SK-MEL-5 (cell line): ENCODE data around the gene NKG7. TPM values are rescaled to one million over a fixed set of nuclear protein-coding genes. Genes with fewer than 3 reads are reported as not detected.

ENCODE experiments used
- DNase-seq: peaks from one replicate; pipeline ENCODE4 v3.0.0-alpha.2; 2016; ENCODE audit warnings: low read depth, low spot score
- in situ Hi-C: cut with HindIII; loops from 2 replicates; pipeline ENCODE4 v1.10.0; 2016; ENCODE audit warnings: low sequenced_read_pairs, high pct_unique_total_duplicates, low pct_unique_long_range_greater_than_20kb
- total RNA-seq: library from RNA; depleted of rRNA; stranded (reverse); fragments of >200 nt; shearing (Covaris generic); gene quantifications from 2 replicates; pipeline ENCODE4 v1.2.3, GENCODE V29; 2014

NKG7 gene
- total RNA-seq, 1 experiment from 2014 or later, result not detected

DNA sequence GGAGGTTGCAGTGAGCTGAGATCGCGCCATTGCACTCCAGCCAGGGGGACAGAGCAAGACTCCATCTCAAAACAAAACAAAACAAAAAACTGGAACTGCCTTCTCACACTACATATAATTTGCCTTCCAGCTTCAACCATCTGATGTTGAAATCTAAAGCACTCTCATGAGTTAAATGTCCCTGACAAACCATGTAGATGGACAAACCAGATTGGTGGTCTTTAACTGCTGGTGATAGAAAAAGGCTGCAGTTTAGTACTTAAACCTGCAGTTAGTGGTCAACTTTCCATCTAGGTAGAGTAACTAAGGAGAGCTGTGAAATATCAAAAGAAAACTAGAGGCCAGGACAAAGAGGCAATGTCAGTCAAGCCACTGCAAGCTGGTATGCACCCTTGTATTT, 23.7 kb upstream of the NKG7 start:
- no peak for DNase-seq
- in situ Hi-C loops, result no loop called here

DNA sequence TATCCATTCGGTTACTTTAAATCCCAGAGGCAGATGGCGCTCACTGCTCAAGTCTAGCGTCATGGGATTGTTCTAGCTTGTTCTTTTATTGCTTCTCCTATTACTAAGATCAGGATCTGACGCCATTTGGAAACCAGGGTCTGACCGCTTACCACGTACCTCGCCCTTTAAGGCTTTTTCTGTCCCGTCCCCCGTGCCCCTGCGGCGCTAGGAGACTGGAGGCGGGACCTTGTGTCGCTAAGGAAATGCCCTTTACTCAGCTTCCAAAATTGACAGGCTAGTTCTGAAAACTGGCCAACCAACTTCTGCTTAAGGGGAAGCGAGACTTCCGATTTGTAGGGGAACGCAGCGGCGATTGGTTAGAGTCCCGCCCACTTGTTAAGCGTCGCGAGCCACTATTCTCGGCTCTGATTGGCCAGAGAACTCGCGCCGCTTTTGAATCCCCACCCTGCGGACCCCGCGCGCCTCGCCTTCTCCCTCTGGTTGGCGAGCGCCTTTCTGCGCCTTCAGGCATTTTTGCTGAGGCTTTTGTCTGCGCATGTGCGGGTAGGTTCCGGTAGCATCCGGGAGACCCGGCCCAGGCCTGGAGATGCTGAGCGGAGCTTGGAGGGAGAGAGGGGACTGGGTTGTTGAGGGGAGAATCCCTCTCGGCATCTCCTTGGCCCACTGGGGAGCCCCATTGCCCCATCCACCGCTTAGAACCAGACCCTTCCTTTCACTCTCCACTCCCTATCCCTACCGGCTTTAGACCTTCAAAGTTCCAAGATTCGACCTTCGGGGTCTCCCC, 21.8 kb upstream of the NKG7 start:
- DNase-seq, result peak; percentile 99
- in situ Hi-C loops, result no loop called here

DNA sequence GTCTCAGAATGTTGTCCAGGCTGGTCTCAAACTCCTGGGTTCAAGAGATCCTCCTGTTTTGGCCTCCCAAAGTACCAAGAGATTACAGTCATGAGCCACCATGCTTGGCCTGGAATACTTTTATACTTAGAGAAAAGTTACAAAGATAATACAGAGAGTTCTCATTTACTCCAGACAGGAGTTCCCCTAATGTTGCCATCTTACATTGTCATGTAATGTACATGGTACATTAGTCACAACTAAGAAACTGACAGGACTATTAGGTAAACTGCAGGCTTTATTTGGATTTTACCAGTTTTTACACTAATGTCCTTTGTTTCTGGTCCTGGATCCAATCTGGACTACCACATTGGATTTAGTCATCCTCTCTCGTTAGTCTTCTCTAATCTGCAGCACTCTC, 20.2 kb upstream of the NKG7 start:
- in situ Hi-C loops, result no loop called here
- DNase-seq, result no peak

DNA sequence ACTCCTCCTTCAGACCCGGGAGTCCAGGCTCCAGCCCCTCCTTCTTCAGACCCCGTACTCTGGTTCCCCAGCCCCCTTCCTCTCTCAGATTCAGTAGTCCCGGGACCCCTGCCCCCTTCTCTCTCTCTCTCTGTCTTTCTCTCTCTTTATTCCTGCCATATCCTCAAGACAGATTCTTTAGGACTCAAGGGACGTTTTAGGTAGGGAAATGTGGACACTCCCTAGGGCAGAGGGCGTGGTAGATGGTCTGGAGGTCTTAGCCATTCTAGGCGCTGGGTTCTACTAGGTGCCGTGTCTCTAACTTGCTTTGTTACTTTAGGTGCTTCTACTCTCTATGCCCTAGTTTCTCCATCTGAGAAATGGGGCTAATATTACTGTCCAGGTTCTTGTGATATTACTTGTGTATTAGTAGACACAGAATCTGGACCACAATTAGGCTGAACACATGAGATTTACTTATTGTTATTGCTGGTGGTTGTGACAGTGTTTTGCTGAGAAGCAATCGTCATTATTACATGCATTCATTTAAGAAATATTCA, 18.7 kb upstream of the NKG7 start:
- no peak for DNase-seq
- in situ Hi-C loops, result no loop called here

DNA sequence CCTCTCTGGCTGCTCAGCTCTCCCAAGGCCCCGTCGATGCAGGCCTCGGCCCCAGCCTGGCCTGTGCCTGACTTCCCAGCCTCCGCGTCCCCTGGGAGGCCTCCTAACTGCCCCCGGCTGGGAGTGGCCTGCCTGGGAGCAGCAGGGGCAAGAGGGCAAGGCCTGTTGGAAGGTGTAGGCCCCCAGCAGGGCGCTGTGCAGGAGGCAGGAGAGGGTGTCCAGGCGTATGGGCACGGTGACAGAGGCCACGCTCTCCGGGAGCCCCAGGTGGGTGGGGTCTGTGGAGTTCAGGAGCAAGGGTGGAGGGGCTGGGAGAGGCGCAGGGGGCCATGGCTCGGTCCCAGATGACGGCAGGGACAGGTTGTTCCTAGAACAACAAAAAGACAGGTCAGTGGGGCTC, 16.7 kb upstream of the NKG7 start:
- in situ Hi-C loops, result no loop called here
- DNase-seq, result no peak

DNA sequence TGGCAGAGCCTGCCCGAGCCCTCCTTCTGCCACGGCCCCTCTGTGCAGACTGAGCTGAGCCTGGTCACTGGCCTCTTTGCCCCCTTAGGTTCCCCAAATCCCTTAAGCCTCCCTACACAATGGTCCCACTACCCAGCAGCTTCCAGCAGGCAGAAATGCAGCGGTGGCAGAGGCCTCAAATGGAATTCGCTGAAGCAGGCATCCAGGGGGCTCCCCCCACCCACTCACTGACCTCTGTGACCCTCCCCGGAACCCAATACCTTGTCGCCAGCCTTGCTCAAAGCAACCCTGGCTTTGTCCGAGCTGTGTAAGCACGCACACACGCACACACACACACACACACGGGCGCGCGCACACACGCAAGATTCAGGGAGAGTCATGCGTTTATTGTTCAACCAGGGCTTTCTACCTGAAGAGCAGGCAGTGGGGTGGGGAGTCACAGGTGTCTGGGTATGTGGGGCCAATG, 15.5 kb upstream of the NKG7 start, which contains the start of gene LIM2:
TSS of gene LIM2 (minus strand) at position 51 of the 466 bp plus-strand sequence. CDS start 531 bp downstream, outside the sequence.
- DNase-seq, result no peak
- in situ Hi-C loops, result no loop called here

DNA sequence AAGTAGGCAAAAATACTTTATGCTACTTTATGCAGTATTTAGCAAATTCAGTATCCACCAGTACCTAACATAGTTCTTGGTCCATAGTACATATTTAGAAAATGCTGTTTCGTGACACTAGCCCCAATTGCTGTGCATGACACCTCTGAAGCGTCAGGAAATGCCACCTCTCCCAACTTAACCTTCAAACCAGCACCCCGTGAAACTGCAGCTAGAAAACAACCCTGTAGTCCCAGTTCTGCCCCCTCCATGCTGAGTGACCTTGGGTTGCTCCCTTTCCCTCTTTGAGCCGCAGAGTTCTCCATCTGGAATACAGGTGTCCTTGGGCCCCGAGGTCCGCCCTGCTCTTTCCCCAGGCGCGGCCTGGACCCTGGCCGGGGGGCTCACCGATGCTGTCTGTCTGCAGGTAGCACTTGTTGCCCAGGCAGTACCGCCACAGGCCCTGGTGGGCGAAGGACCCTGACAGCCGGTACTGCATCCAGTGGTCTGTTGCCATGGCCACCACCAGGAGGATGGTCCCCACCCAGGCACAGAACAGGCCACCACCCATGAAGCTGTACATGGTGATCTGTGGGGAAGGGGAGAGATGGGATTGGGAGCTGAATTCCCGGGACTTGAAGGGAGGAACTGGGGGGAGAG, 14.5 kb upstream of the NKG7 start:
- in situ Hi-C loops, result no loop called here
- no peak for DNase-seq

DNA sequence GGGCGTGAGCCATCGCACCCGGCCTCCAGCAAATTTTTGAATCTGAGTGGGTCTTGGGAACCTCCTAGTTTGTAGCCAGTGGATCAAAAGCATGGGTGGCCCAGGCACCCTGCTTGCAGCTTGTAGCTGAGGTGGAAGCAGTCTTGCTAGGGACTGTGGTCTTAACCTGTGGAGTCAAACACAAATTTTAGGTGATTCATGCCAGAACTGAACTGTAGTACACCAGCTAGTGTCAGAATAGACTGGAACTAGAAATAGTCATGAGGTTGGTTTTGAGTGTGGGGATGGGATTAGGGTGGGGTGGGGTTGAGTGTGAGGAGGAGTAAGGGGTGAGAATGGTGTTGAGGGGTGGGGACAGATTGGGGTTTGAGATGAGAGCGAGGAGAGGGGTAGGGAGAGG, 9.6 kb upstream of the NKG7 start:
- DNase-seq, result no peak
- in situ Hi-C loops, result no loop called here

DNA sequence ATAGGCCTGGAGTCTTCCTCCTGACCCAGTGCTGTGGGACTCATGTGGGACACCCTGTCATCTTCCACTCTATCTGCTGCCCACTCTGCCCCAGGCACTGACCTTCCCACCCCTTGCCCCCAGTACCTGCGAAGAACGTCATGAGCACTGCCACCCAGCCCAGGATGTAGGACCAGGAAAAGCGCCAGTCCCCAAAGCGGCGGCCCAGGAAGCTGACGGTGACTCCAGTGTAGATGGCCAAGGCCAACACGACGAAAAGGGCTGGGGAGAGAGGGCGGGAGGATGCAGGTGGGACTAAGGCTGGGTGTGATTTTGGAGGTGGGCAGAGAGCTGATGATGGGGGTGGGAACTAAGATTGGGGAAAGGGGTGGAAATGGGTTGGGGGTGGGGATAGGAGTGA, 7.9 kb upstream of the NKG7 start:
- DNase-seq, result no peak
- in situ Hi-C loops, result no loop called here

DNA sequence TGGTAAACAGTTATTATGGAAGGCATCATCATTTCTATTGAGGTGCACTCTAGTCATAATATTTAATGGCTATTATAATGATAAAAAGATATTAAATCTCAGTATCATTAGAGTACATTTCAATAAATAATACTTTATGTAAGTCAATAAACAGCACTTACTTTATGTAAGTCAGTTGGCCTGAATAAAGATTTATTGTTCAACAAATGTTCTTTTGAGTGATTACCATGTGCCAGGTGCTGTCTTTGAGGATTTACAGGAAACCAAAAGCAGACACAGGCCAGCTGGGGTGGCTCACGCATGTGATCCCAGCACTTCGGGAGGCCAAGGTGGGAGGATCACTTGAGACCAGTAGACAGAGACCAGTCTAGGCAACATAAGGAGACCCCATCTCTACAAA, 5.0 kb upstream of the NKG7 start:
- in situ Hi-C loops, result no loop called here
- no peak for DNase-seq

DNA sequence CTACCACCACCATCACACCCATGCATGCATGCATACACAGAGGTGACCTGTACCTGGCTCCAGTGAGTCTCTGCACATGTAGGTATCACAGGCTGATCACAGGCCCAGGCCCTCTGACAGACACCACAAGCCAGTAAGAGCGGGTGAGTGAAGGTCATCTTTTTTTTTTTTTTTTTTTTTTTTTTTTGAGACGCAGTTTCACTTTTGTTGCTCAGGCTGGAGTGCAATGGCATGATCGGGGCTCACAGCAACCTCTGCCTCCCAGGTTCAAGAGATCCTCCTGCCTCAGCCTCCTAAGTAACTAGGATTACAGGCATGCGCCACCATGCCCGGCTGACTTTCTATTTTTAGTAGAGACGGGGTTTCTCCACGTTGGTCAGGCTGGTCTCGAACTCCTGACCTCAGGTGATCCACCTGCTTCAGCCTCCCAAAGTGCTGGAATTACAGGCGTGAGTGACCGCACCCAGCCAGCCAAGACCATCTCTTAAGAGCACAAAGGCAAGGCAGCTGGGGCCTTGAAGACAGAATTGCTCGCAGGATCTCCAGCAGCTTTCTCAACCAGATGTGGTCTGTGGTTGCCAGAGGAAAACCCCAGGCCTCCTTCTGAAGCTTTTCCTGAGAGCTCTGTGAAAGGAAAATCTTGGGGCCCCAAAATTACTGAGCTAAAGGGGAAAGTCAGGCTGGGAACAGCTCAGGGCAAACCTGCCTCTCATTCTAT, 3.2 kb upstream of the NKG7 start:
- in situ Hi-C loops, result no loop called here
- DNase-seq, result no peak

DNA sequence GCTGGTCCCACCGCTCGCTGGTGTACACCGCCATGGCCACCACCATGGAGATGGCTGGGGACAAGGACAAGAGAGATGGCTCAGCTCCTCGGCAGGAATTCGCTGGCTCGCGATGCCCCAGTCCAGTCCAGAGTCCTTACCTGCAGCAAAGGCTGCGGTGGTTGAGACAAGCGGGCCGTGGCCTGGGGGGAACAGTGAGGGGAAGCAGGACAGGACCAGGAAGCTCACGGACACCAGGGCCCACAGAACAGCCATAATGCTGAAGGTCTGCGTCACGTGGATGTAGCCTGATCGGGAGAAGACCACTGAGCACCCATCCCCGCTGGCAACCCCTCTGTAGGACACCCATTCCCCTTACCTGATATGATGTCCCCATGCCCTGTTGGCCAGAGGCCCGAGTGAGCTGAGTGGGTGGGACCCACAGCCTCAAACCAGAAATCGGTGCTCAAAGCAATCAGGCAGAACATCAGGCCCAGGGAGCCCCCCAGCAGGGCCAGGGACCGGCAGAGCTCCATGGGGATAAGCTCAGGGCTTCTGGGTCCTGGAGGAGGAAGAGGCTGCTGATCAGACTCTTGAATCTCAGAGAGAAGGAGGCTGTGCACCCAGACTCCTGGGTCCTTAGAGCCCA, 319 bp downstream of the NKG7 start:
- in situ Hi-C loops, result no loop called here

DNA sequence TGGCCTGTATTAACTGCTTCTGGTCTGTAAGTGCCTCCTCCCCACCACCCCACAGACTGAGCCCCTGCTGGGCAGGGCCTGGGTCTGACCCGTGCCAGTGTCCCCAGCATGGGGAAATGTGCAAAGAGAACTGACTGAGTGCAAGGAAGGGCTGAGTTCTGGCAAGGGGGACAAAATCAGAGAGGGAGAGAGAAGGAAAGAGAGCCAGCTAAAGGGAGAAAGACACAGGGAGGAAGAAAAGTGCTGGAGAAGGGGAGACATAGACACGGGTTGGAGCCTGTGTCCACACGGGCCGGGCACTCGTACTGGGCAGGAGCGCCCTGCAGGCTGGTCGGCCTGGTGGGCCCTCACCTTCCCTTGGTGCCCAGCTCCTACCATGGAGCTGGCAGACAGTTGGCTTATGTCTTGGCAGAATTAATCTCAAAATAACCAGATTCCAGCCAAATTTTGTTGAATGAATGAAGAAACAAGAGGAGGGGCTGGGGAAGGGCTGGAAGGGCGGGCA, 1.2 kb downstream of the NKG7 start:
- no peak for DNase-seq
- in situ Hi-C loops, result no loop called here

More for the DNA sequence above, 319 bp downstream of the NKG7 start:
- DNase-seq, result no peak

DNA sequence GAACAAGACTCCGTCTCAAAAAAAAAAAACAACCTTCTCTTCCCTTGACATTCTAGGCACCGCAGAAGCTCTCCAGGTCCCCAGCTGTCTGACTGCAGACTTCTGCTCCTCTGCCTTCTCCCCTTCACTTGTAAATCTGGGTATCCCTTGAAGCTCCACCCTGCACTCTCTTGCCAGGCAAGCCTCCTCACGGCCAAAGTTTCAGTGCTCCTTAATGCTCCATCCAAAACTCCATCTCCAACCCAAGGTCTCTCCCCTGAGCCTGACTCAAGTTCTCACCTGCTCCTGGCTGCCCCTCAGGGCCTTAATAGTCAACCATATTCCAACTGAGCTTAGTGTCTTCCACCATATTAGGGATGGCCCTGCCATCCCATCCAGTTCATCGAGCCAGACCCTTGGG, 2.2 kb downstream of the NKG7 start:
- no peak for DNase-seq
- in situ Hi-C loops, result no loop called here

DNA sequence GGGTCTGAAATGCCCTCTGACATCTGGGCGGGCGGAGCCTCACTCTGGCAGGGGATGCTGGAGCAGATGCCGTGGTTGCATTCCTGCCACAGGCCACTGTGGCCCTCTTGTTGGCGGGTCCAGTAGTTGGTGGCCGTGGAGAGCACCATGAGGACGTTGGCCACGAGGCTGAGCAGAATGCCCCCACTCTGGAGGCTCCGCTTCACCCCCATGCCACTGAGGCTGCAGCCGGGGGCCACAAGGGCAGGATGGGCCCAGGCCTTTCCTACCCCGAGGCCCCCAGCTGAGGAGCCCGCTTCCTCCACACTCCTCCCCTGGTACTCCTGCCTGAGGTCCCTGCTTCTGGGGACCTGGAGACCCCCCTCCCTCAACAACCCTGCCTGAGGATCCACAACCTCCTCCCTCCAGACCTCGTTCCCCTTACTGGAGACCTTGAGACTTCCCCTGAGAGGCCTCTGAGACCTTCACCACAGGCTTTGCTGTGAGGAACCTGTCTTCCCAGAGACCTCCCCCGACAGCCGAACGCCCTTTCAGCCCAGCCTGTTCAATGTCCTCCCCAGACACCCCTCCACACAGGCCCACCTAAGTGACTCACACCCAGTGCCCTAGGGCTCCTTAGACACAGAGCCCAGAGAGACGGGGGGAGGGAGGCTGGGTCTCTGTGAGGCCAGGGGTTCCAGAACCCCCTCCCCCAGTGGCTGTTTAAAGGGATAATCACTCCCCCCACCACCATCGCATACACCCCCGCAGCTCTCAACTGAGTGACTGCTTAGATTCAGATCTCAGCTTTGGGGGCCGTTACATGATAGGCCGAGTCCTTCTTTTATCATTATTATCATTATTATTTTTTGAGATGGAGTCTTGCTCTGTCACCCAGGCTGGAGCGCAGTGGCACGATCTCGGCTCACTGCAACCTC, 3.8 kb downstream of the NKG7 start, which contains the start of gene CLDND2:
TSS of gene CLDND2 (minus strand) at position 638 of the 917 bp plus-strand sequence. CDS start at position 212, 426 bp downstream.
- in situ Hi-C loops, result no loop called here
- no peak for DNase-seq

DNA sequence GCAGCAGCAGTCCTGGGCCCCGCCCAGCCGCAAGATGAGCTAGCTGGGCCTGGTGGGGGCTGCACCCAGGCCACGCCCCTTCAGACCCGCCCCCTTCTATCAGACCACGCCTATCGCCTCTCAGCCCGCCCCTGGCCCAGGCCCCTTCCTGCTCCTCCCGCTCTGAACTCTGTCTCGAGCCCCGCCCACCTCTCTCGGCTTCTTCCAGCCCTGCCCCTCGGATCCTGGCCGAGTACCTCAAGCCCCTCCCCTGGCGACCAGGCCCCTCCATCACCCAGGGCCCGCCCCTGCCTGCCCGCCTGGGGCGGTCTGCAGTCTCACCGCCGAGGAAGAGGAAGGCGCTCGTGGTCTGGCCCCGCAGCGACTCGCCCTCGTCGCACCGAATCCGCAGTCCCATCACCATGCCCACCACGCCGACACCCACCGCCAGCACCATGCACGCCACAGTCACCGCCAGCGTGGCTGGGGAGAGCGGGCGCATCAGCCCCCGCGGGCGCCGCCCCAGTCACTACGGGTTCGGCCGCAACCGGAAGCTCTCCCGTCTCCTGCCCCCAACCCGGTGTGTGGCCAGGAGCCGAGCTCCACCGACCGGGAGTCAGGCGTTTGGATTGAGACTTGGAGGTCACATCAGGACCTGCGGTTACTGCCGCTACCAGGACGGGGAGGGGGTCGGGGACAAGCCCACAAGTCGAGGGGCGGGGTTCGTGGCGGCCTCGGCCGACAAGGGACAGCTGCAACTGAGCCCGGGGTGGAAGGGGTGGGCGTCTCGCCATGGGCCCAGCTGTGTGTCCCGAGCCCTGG, 4.7 kb downstream of the NKG7 start:
- DNase-seq, result peak; percentile 97
- in situ Hi-C loops, result no loop called here
